DND-41 (cell line): ENCODE measurements around the gene TRAP1.

Experiments used
- ATAC-seq: fragments of 200-7000 bp; cut with Tn5 transposase; 3 replicates; pipeline ENCODE4 v1.9.1; 2021; ENCODE audit warnings: low read depth; ENCODE audit not compliant: insufficient read depth
- DNase-seq: peaks from one replicate; pipeline ENCODE4 v3.0.0-alpha.2; 2020
- H2AFZ ChIP-seq: 2 replicates; pipeline ENCODE4 v1.6.0; 2012; ENCODE audit warnings: low read depth, low read length
- H3K27ac ChIP-seq: 2 replicates; pipeline ENCODE4 v1.5.1; 2012; ENCODE audit warnings: low read length, inconsistent platforms
- H3K27me3 ChIP-seq: fragments of 200-600 bp; sonication (generic); 2 replicates; pipeline ENCODE4 v1.6.0; 2012; ENCODE audit warnings: low read length, mild to moderate bottlenecking, inconsistent platforms; ENCODE audit not compliant: insufficient read depth, poor library complexity
- H3K36me3 ChIP-seq: 2 replicates; pipeline ENCODE4 v1.5.1; 2012; ENCODE audit warnings: low read length, inconsistent platforms; ENCODE audit not compliant: insufficient read depth
- H3K4me1 ChIP-seq: 2 replicates; pipeline ENCODE4 v1.5.1; 2012; ENCODE audit warnings: mild to moderate bottlenecking, low read length; ENCODE audit not compliant: insufficient read depth
- H3K4me2 ChIP-seq: 2 replicates; pipeline ENCODE4 v1.6.0; 2012; ENCODE audit warnings: mild to moderate bottlenecking, moderate library complexity, low read length, inconsistent platforms; ENCODE audit not compliant: insufficient read depth
- H3K4me3 ChIP-seq, 2 experiments: fragments of 200-600 bp in 1 of 2; shearing (Covaris generic) in 1 of 2; 2 replicates each; pipeline ENCODE4 v1.5.1; 2012 to 2016; ENCODE audit warnings: inconsistent platforms in 2 of 2, low read length in 2 of 2, mild to moderate bottlenecking in 2 of 2, low read depth in 1 of 2, moderate library complexity in 1 of 2
- H3K79me2 ChIP-seq: 2 replicates; pipeline ENCODE4 v1.6.0; 2012; ENCODE audit warnings: low read length, inconsistent platforms; ENCODE audit not compliant: insufficient read depth
- H3K9ac ChIP-seq: 2 replicates; pipeline ENCODE4 v1.6.0; 2012; ENCODE audit warnings: low read depth, mild to moderate bottlenecking, inconsistent platforms, low read length, moderate library complexity
- H3K9me3 ChIP-seq: 2 replicates; pipeline ENCODE4 v1.5.1; 2012; ENCODE audit warnings: low read length, moderate library complexity, mild to moderate bottlenecking, inconsistent platforms; ENCODE audit not compliant: insufficient read depth, severe bottlenecking
- H4K20me1 ChIP-seq: 2 replicates; pipeline ENCODE4 v1.6.0; 2012; ENCODE audit warnings: low read length; ENCODE audit not compliant: insufficient read depth
- EZH2 ChIP-seq: IDR thresholded peaks from 3 replicates; pipeline ENCODE4 v1.6.1; 2012; ENCODE audit warnings: borderline replicate concordance, low read depth, mild to moderate bottlenecking, moderate library complexity, low read length, inconsistent platforms; ENCODE audit not compliant: severe bottlenecking
- TF ChIP-seq, protein P1 (sequence below): IDR thresholded peaks from 2 replicates; pipeline ENCODE4 v1.5.1; 2012; ENCODE audit warnings: borderline replicate concordance, low read length, moderate library complexity, mild to moderate bottlenecking; ENCODE audit not compliant: poor library complexity, severe bottlenecking; ENCODE audit errors: extremely low read depth

TRAP1 gene

DNA sequence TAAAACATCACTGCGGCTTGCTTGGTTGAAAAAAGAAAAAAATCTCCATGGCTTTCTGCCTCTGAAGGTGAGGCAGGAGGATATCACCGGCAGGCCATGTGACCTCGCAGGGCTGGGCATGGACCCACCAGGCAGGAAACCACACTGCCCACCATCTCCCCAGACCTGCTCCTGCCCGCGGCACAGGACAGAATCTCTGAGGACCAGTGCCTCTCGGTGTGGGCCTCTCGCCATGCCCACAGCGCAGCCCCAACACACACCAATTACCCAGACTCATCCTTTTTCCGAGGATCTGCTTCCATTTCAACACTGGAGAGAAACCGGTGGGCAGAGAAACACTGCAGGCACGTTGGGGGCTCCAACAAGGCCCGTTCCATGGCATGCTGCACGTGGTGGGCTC is 46.6 kb downstream of the TRAP1 start:
- Histone ChIP-seq H3K36me3 (peaks cover 43% of the 10 kb centered on the region), H2AFZ (no peak overlapping the region), H4K20me1 (peaks cover 8% of the 10 kb centered on the region; the same call in 1 of the 2 replicates), H3K79me2 (no peaks in the 10 kb centered on the region), H3K4me3 (no peak overlapping the region), H3K4me1 (no peaks in the 10 kb centered on the region), H3K4me2 (no peak overlapping the region), H3K27me3 (no peaks in the 10 kb centered on the region), H3K27ac (no peak overlapping the region), H3K9me3 (no peaks in the 10 kb centered on the region), H3K9ac (no peak overlapping the region)
- no peak for DNase-seq
- TF ChIP-seq, protein P1, sequence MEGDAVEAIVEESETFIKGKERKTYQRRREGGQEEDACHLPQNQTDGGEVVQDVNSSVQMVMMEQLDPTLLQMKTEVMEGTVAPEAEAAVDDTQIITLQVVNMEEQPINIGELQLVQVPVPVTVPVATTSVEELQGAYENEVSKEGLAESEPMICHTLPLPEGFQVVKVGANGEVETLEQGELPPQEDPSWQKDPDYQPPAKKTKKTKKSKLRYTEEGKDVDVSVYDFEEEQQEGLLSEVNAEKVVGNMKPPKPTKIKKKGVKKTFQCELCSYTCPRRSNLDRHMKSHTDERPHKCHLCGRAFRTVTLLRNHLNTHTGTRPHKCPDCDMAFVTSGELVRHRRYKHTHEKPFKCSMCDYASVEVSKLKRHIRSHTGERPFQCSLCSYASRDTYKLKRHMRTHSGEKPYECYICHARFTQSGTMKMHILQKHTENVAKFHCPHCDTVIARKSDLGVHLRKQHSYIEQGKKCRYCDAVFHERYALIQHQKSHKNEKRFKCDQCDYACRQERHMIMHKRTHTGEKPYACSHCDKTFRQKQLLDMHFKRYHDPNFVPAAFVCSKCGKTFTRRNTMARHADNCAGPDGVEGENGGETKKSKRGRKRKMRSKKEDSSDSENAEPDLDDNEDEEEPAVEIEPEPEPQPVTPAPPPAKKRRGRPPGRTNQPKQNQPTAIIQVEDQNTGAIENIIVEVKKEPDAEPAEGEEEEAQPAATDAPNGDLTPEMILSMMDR, result no peak
- TF ChIP-seq EZH2, result no peak
- ATAC-seq, result no peak

DNA sequence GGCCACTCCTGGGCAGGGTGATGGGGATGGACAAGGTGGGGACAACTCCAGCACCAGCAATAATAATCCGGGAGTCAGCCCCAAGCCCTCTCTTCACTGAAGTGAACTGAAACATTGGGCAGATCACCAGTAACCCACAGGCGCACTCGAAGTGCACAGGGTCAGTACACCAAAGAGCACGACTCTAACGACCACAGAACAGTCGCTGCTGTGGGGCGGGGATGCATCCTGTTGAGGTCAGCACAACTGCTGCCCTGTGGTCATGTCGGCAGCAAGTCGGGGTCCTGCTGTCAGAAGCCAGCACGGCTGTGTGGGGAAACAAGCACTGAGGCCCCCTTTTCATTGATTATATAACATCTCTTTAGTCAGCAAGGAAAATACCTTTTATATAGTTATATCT is 48.2 kb downstream of the TRAP1 start:
- no peak for ATAC-seq

DNA sequence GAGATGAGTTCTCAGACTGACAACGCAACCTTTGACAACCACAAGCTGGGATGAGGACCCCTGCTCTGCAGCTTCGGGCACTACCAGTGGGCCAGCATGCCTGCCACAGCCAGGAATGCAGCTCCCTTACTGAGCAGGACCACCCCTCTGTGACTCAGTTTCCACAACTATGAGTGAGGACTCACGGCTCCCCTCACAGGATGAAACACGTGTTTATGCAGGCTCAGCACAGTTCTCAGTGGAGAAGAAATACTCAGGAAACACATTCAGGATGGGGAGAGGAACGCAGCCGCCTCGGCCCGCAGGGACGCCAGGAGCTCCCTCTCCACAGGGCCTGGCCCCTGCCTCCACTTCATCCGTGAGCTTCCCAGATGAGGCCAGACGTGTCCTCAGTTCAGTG is 48.7 kb downstream of the TRAP1 start:
- Histone ChIP-seq H2AFZ (no peak overlapping the region), H3K36me3 (peaks cover 41% of the 10 kb centered on the region), H3K9ac (no peak overlapping the region), H3K27me3 (no peaks in the 10 kb centered on the region), H3K4me3 (no peak overlapping the region), H4K20me1 (peaks cover 12% of the 10 kb centered on the region), H3K4me1 (no peaks in the 10 kb centered on the region), H3K9me3 (no peaks in the 10 kb centered on the region), H3K27ac (no peak overlapping the region), H3K4me2 (no peak overlapping the region), H3K79me2 (no peaks in the 10 kb centered on the region)
- no peak for DNase-seq
- no peak for ATAC-seq
- no peak for TF ChIP-seq EZH2
- TF ChIP-seq, protein P1, result no peak

More for the DNA sequence above, 48.2 kb downstream of the TRAP1 start:
- DNase-seq, result no peak
- no peak overlapping the region for H3K9ac ChIP-seq
- no peaks in the 10 kb centered on the region for H3K27me3 ChIP-seq
- H2AFZ ChIP-seq, result no peak overlapping the region
- TF ChIP-seq, protein P1, result no peak
- no peak for TF ChIP-seq EZH2
- peaks cover 12% of the 10 kb centered on the region for H4K20me1 ChIP-seq
- no peak overlapping the region for H3K4me3 ChIP-seq
- no peaks in the 10 kb centered on the region for H3K79me2 ChIP-seq
- H3K4me2 ChIP-seq, result no peak overlapping the region
- H3K36me3 ChIP-seq, result peaks cover 42% of the 10 kb centered on the region
- H3K4me1 ChIP-seq, result no peaks in the 10 kb centered on the region
- no peak overlapping the region for H3K27ac ChIP-seq
- no peaks in the 10 kb centered on the region for H3K9me3 ChIP-seq

DNA sequence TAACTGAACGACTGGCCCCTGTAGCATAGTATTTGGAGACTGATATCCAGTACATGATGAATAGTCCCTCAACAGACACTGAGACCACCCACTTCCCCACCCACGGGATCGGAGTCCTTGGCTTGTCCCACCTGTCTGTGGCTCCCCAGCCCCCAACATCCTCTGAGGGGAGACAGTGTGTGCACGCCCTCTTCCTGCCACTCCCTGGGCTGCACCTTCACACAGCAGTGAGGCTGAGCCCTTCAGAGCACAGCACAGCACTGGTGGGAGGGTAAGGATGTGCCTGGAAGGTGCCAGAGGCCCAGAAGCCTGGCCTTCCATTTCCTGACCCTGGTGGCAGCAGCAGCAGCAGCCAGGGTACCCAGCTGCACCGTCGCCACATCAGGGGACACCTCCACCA is 51.8 kb downstream of the TRAP1 start:
- Histone ChIP-seq H4K20me1 (peaks cover 15% of the 10 kb centered on the region), H3K79me2 (no peaks in the 10 kb centered on the region), H2AFZ (no peak overlapping the region), H3K27ac (no peak overlapping the region), H3K4me2 (no peak overlapping the region), H3K9ac (no peak overlapping the region), H3K9me3 (no peaks in the 10 kb centered on the region), H3K4me3 (no peak overlapping the region), H3K36me3 (peaks cover 61% of the 10 kb centered on the region), H3K4me1 (no peaks in the 10 kb centered on the region), H3K27me3 (no peaks in the 10 kb centered on the region)
- ATAC-seq, result peak; percentile 69
- TF ChIP-seq, protein P1, result peak; percentile 47
- TF ChIP-seq EZH2, result no peak
- DNase-seq, result peak; percentile 32
